GM10266 (cell line): Measurements from ENCODE around the gene KLHDC7B.

Experiments
- DNase-seq: peaks from one replicate; pipeline ENCODE4 v3.0.0; 2012; ENCODE audit errors: extremely low spot score
- TF ChIP-seq, protein P1 (sequence below): IDR thresholded peaks from 2 replicates; pipeline ENCODE4 v1.5.1; 2012; ENCODE audit warnings: mild to moderate bottlenecking, low read depth; ENCODE audit not compliant: control insufficient read depth, insufficient read depth; ENCODE audit errors: missing control alignments

KLHDC7B gene

DNA sequence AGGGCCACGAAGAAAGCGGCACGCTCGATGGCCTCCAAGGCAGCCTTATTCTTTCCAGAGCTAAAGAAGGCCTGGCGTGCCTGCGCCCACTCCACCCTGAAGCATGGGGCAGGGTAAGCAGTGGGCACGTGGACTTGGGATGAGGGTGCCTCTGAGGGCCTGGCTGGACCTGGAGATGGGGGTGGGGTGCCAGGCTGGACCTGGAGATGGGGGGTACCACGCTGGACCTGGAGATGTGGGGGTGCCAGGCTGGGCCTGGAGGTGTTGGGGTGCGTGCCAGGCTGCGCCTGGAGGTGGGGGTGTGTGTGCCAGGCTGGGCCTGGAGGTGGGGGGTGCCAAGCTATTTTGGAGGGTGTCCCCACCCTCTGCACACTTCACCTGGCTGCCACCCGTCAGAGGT is 27.3 kb downstream of the KLHDC7B start:
- no peak for DNase-seq
- TF ChIP-seq, protein P1, sequence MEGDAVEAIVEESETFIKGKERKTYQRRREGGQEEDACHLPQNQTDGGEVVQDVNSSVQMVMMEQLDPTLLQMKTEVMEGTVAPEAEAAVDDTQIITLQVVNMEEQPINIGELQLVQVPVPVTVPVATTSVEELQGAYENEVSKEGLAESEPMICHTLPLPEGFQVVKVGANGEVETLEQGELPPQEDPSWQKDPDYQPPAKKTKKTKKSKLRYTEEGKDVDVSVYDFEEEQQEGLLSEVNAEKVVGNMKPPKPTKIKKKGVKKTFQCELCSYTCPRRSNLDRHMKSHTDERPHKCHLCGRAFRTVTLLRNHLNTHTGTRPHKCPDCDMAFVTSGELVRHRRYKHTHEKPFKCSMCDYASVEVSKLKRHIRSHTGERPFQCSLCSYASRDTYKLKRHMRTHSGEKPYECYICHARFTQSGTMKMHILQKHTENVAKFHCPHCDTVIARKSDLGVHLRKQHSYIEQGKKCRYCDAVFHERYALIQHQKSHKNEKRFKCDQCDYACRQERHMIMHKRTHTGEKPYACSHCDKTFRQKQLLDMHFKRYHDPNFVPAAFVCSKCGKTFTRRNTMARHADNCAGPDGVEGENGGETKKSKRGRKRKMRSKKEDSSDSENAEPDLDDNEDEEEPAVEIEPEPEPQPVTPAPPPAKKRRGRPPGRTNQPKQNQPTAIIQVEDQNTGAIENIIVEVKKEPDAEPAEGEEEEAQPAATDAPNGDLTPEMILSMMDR, result no peak

DNA sequence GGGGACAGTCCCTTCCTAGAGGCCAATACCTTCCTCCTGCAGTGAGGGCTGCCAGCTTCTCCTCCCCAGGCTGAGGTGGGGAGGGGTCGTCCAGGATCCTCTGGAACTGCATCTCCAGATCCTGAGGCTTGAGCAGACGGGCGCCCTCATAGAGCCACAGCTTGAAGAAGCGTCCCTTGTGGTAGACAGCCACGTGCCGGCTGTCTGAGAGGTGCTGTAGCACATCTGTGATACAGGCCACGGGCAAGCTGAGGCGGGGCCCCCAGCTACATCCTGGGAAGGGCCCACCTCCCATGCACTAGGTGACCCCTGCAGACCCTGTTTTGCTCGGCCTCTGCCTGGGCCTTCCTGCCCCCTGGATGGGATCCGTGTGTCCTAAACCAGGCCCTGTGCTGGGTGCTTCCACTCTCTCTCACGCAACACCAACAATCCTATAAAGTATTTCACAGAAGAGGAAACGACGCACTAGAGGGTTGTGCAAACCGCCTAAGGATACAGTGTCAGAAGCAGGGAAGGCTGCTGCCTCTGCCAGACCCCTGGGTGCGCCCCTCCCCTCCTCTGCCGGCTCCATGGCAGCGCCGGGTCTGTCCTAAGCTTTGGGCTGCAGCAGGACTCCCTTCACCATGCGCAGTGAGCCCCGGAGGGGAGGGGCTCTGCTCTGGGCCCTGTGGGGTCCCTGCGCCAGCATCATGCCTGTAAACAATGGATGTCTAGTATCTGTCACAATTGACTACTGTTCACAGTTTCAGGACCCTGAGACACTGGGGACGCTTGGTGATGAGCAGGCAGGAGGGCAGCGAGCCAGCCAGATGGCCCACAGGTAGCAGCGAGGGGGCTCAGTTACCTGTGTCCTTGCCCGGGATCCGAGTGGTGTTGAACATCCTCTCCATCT is 28.0 kb downstream of the KLHDC7B start:
- no peak for DNase-seq
- TF ChIP-seq, protein P1, result no peak

DNA sequence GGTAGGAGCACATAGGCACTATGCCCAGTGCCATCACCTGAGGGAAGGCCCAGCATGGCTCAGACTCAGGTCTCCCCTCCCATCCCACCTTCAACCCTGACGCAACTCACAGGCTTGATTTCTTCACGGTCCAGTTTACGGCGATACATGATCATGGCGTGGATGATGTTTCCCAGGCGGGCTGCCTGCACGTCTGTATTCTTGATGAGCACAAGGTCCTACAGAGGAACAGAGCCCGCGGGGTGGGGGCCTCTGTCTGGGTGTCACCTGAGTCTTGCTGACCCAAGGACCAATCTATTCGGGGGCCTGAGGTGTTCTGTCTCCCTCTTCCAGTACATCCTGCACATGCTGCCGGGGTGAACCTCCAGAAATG is 28.7 kb downstream of the KLHDC7B start:
- TF ChIP-seq, protein P1, result no peak
- no peak for DNase-seq

DNA sequence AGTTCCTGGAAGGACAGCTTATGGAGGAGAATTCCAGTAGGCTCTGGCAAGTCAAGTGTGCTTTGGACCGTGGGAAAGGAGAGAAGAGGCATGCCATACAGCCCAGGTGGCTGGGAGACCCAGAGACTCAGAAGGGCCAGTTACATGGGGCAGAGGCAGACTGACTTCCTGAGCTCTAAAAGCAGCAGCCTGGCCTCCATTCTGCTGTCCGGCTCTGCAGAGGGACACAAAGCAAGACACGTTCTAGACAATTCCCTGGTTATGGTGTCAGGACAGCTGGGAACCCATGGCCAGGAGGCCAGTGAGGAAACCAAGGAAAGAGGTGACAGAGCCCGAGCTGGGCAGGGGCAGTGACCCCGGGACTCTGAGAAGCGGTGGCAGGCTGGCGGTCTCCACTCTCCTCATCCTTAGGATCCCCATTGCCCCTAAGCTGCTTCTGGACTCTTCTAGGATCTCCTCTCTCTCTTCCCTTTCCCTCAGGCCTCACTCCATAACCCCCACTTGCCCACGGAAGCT is 29.8 kb downstream of the KLHDC7B start:
- TF ChIP-seq, protein P1, result no peak
- DNase-seq, result no peak

DNA sequence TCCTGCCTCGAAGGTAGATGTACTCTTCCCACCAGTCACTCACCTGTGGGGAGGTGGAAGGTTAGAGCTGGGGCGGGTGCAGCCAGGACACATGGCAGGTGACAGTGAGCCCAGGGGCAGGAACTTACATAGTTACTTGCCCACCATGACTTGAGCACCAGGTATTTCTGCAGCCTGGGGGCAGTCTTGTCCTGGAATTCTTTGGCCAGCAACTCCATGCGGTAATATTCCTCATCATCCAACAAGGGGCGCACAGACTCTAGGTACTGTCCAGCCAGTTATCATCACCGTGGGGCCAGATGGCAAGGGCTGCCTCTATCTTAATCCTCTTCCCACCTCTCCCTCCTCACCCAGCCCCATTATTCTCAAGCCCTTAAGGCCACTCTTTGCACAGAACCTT is 30.4 kb downstream of the KLHDC7B start:
- DNase-seq, result no peak
- TF ChIP-seq, protein P1, result no peak

DNA sequence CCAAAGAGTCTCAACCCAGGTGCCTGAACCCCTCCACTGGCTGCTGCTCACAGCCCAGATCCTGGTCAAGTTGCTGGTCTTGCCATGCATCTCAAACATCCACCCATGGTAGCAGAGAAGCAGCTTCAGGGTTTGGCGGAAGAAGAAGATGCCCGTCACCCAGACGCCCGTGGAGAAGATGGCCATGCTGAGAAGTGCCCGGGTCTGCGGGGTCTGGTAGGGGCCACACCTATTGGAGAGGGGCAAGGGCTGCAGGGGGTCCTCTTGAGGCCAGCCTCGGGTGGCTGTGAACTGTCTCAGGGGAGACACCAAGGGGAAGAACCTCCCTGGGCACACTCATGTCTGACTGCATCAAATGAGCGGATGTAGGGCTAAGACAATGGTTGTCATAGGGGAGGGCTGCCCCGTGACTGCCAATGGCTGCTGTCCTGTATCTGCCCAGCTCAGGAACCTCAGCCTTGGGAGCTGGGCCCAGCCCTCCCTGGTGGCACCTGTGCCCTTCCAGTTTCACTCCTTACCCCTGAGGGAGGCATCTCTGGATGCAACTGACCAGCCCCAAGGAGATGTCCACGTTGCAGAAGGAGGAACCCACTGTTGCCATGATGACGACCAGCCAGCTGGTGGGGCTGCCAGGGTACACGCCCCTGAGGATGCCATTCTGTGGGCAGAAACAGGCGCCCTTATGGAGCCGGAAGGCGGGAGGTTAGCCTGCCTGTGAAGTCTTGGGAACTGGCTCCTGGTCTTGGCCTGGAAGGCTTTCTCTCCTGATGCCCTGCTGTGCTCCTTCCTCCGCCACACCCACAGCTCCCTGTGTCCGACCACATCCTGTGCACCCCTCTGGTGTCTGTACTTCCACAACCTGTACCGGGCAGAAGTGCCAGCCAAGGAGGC is 31.4 kb downstream of the KLHDC7B start:
- no peak for DNase-seq
- TF ChIP-seq, protein P1, result no peak
